NB4 (cell line): Measurements from ENCODE around the gene NELL1.

Source experiments
- DNase-seq: peaks from one replicate; pipeline ENCODE4 v3.0.0; 2010; ENCODE audit warnings: low read depth
- H3K4me3 ChIP-seq: one replicate; pipeline ENCODE4 v1.5.1; 2011; ENCODE audit warnings: mild to moderate bottlenecking, low read depth, low read length, moderate library complexity
- CTCF ChIP-seq: IDR thresholded peaks from one replicate; pipeline ENCODE4 v1.5.1; 2012; ENCODE audit warnings: low read depth, low read length
- MAX ChIP-seq: IDR thresholded peaks from 2 replicates; pipeline ENCODE4 v1.6.1; 2011; ENCODE audit warnings: low read depth, low read length
- MYC ChIP-seq: IDR thresholded peaks from 2 replicates; pipeline ENCODE4 v1.6.1; 2011; ENCODE audit warnings: low read depth, low read length
- POLR2A ChIP-seq: IDR thresholded peaks from 2 replicates; pipeline ENCODE4 v1.6.1; 2011; ENCODE audit warnings: mild to moderate bottlenecking; ENCODE audit not compliant: insufficient read length; ENCODE audit errors: extremely low read depth

Gene NELL1

GRCh38 chr11:21541187-21541751, 871.9 kb downstream of the NELL1 start:
- no peak for DNase-seq
- no peak for TF ChIP-seq POLR2A
- TF ChIP-seq MAX: no peak
- TF ChIP-seq MYC: no peak
- TF ChIP-seq CTCF: no peak
- no peak overlapping the region for H3K4me3 ChIP-seq

GRCh38 chr11:21543901-21544300, 874.5 kb downstream of the NELL1 start:
- TF ChIP-seq POLR2A (no peak), MYC (no peak), MAX (no peak), CTCF (no peak)
- H3K4me3 ChIP-seq: no peak overlapping the region
- DNase-seq: no peak

- no peak overlapping the region for H3K4me3 ChIP-seq
- TF ChIP-seq MYC (no peak), POLR2A (no peak), MAX (no peak), CTCF (no peak)
- DNase-seq: no peak
These were observed 876.3 kb downstream of the NELL1 start for GRCh38 chr11:21545699-21546098.

GRCh38 chr11:21546703-21547102, 877.3 kb downstream of the NELL1 start:
- TF ChIP-seq MYC: no peak
- no peak for TF ChIP-seq POLR2A
- no peak for TF ChIP-seq MAX
- TF ChIP-seq CTCF: no peak
- DNase-seq: no peak
- no peak overlapping the region for H3K4me3 ChIP-seq

- TF ChIP-seq MYC: no peak
- TF ChIP-seq MAX: no peak
- no peak for TF ChIP-seq CTCF
- no peak for TF ChIP-seq POLR2A
- no peak for DNase-seq
- H3K4me3 ChIP-seq: no peak overlapping the region
These were observed 883.5 kb downstream of the NELL1 start for GRCh38 chr11:21552911-21553310.

- H3K4me3 ChIP-seq: no peak overlapping the region
- DNase-seq: no peak
- no peak for TF ChIP-seq CTCF
- TF ChIP-seq MAX: no peak
- TF ChIP-seq MYC: no peak
- no peak for TF ChIP-seq POLR2A
These were observed 884.4 kb downstream of the NELL1 start for GRCh38 chr11:21553795-21554194.
